ENCODE results near the gene MEX3A.

MEX3A gene, protein sequence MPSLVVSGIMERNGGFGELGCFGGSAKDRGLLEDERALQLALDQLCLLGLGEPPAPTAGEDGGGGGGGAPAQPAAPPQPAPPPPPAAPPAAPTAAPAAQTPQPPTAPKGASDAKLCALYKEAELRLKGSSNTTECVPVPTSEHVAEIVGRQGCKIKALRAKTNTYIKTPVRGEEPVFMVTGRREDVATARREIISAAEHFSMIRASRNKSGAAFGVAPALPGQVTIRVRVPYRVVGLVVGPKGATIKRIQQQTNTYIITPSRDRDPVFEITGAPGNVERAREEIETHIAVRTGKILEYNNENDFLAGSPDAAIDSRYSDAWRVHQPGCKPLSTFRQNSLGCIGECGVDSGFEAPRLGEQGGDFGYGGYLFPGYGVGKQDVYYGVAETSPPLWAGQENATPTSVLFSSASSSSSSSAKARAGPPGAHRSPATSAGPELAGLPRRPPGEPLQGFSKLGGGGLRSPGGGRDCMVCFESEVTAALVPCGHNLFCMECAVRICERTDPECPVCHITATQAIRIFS

DNA sequence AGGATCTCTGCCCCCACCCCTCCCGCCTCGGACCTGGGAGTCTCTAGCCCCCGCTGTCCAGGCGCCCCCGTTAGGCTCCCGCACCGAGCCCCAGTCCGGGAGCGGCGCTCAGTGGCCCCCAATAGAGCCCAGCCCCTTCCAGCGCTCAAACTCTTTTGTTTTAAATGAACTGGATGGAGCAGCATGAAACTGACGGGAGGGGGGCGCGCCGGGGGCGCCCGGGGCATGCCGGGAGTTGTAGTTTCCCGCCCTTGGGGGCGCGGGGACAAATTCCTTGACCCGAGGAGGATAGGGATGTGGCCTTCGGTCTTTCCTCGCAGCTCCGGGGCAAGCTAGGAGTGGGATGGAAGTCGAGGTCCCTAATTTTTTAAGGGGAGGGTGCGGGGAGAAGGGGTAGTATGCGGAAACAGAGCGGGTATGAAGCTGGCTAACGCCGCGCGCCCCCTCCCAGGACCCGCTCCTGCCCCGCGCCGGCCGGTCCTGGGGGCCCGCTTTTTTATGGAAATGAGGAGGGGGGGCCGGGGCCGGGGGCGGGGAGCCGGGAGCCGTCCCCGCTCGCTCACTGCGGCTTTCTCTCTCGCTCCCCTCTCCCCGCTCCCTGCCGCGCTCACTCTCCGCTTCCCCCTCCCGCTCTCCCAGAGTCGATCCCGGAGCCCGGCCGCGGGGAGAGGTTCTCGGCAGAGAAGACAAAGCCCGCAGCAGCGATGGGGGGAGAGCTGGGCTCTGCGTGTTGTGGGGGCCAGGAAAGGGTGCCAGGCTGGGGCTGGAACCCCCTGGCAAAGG lies at the start of gene MEX3A:
TSS of gene MEX3A (minus strand) at position 157 of the 783 bp plus-strand sequence. CDS start 467 bp downstream, outside the sequence.
- Histone ChIP-seq H2AFZ (ENCODE audit: low read length) (no peak within 1 kb of the TSS), H3K4me1 (ENCODE audit: insufficient read depth, low read length, severe bottlenecking) (peaks cover 15% of the 10 kb centered on the region), H4K20me1 (ENCODE audit: insufficient read depth, low read length) (no peaks in the 10 kb centered on the region)

DNA sequence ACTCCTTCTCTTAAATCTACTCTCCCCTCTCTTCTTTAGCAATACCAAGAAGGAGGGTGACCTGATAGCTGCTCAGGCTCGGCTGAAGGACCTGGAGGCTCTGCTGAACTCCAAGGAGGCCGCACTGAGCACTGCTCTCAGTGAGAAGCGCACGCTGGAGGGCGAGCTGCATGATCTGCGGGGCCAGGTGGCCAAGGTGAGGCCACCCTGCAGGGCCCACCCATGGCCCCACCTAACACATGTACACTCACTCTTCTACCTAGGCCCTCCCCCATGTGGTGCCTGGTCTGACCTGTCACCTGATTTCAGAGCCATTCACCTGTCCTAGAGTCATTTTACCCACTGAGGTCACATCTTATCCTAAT lies 48.3 kb upstream of the MEX3A start:
- Histone ChIP-seq H3K27me3 (ENCODE audit: insufficient read depth, low read length) (0 out of 2 replicates have a peak, but pooled peaks cover 4% of the 10 kb centered on the region), H3K36me3 (ENCODE audit: insufficient read depth, low read length) (no peaks in the 10 kb centered on the region), H3K4me2 (ENCODE audit: low read length) (no peak overlapping the region), H3K79me2 (ENCODE audit: insufficient read depth, low read length) (no peaks in the 10 kb centered on the region), H3K9me3 (ENCODE audit: low read length) (no peaks in the 10 kb centered on the region), H4K20me1 (ENCODE audit: insufficient read depth, low read length) (no peaks in the 10 kb centered on the region), H2AFZ (ENCODE audit: low read length) (no peak overlapping the region), H3K9ac (ENCODE audit: low read length) (no peak overlapping the region), H3F3A (ENCODE audit: insufficient read depth, low read length) (no peaks in the 10 kb centered on the region), H3K4me3 (ENCODE audit: low read depth, low read length, poor library complexity, severe bottlenecking) (no peak overlapping the region), H3K4me1 (ENCODE audit: insufficient read depth, low read length, severe bottlenecking) (peaks cover 11% of the 10 kb centered on the region), H3K9me2 (ENCODE audit: low read depth, low read length) (no peaks in the 10 kb centered on the region), H3K27ac (ENCODE audit: low read depth, low read length, poor library complexity, severe bottlenecking) (no peak overlapping the region)
- TF ChIP-seq, protein P1, sequence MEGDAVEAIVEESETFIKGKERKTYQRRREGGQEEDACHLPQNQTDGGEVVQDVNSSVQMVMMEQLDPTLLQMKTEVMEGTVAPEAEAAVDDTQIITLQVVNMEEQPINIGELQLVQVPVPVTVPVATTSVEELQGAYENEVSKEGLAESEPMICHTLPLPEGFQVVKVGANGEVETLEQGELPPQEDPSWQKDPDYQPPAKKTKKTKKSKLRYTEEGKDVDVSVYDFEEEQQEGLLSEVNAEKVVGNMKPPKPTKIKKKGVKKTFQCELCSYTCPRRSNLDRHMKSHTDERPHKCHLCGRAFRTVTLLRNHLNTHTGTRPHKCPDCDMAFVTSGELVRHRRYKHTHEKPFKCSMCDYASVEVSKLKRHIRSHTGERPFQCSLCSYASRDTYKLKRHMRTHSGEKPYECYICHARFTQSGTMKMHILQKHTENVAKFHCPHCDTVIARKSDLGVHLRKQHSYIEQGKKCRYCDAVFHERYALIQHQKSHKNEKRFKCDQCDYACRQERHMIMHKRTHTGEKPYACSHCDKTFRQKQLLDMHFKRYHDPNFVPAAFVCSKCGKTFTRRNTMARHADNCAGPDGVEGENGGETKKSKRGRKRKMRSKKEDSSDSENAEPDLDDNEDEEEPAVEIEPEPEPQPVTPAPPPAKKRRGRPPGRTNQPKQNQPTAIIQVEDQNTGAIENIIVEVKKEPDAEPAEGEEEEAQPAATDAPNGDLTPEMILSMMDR (IDR thresholded peaks at IDR 0.05; ENCODE audit: low read length), result no peak; the same call in 1 of the 2 replicates
- TF ChIP-seq EZH2 (IDR thresholded peaks at IDR 0.05; ENCODE audit: borderline replicate concordance, low read length), result no peak

More for the DNA sequence above, at the start of gene MEX3A:
- Histone ChIP-seq H3F3A (ENCODE audit: insufficient read depth, low read length) (0 out of 2 replicates have a peak, but pooled peaks cover 4% of the 10 kb centered on the region), H3K9me3 (ENCODE audit: low read length) (no peaks in the 10 kb centered on the region), H3K9me2 (ENCODE audit: low read depth, low read length) (no peaks in the 10 kb centered on the region), H3K27me3 (ENCODE audit: insufficient read depth, low read length) (peaks cover 10% of the 10 kb centered on the region; the same call in 1 of the 2 replicates), H3K79me2 (ENCODE audit: insufficient read depth, low read length) (no peaks in the 10 kb centered on the region), H3K4me2 (ENCODE audit: low read length) (peak within 1 kb of the TSS; percentile 53), H3K9ac (ENCODE audit: low read length) (peak within 1 kb of the TSS; percentile 60), H3K27ac (ENCODE audit: low read depth, low read length, poor library complexity, severe bottlenecking) (no peak within 1 kb of the TSS), H3K4me3 (ENCODE audit: low read depth, low read length, poor library complexity, severe bottlenecking) (peak within 1 kb of the TSS; percentile 59), H3K36me3 (ENCODE audit: insufficient read depth, low read length) (no peaks in the 10 kb centered on the region)
- TF ChIP-seq EZH2 (IDR thresholded peaks at IDR 0.05; ENCODE audit: borderline replicate concordance, low read length), result no peak
- TF ChIP-seq, protein P1 (IDR thresholded peaks at IDR 0.05; ENCODE audit: low read length), result no peak

DNA sequence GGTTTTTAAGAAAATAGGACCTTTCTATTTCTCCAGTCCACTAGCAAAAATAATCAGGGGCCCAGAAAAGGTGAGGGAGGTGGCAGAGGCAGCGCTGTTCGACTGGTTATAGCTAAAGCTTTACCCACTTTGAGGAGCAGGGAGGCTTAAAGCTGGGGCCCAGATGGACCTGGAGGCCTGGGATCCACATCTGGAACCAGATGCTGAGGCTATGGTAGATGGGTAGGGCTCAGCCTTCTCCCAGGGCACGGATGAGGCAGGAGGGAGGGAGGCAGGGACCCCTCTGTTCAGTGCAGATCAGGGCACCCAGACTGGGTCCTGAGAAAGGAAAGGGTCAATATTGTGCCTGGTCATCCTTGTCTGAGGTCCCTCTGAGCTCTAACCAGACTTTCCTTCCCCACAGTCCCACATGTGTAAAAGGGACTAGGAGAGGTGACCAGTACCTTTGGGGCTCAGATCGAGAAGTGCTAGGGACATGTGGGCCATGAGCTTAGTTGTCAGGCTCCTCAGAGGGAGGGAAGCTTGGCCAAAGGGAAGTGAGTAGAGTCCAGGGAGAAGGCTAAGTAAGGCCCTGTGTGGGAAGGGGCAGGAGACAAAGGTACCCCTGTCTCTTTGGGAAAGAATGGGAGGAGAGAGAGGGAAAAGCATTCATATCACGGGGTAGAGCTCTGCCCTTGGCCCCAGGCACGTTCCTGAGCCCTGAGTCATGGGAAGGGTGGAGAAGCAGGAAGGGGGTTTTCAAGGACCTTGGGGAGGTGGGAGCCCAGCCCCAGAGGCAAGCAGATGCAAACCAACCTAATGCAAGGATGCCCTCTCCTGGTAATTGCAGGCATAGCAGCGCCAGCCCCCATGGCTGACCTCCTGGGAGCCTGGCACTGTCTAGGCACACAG lies 47.7 kb upstream of the MEX3A start:
- Histone ChIP-seq H3K9me3 (ENCODE audit: low read length) (no peaks in the 10 kb centered on the region), H3K9ac (ENCODE audit: low read length) (no peak overlapping the region), H3K4me1 (ENCODE audit: insufficient read depth, low read length, severe bottlenecking) (peaks cover 11% of the 10 kb centered on the region), H3K9me2 (ENCODE audit: low read depth, low read length) (no peaks in the 10 kb centered on the region), H3K4me2 (ENCODE audit: low read length) (no peak overlapping the region), H3K27me3 (ENCODE audit: insufficient read depth, low read length) (0 out of 2 replicates have a peak, but pooled peaks cover 4% of the 10 kb centered on the region), H4K20me1 (ENCODE audit: insufficient read depth, low read length) (no peaks in the 10 kb centered on the region), H3K27ac (ENCODE audit: low read depth, low read length, poor library complexity, severe bottlenecking) (no peak overlapping the region), H2AFZ (ENCODE audit: low read length) (no peak overlapping the region), H3K79me2 (ENCODE audit: insufficient read depth, low read length) (no peaks in the 10 kb centered on the region), H3K4me3 (ENCODE audit: low read depth, low read length, poor library complexity, severe bottlenecking) (no peak overlapping the region), H3F3A (ENCODE audit: insufficient read depth, low read length) (no peaks in the 10 kb centered on the region), H3K36me3 (ENCODE audit: insufficient read depth, low read length) (no peaks in the 10 kb centered on the region)
- no peak for TF ChIP-seq EZH2 (IDR thresholded peaks at IDR 0.05; ENCODE audit: borderline replicate concordance, low read length)
- TF ChIP-seq, protein P1 (IDR thresholded peaks at IDR 0.05; ENCODE audit: low read length), result peak; percentile 95
